Measurements from ENCODE around the gene PFN3.

GRCh38 chr5:177357146-177357458 lies 43.4 kb downstream of the PFN3 start:
- TF ChIP-seq CTCF (IDR thresholded peaks at IDR 0.05) (no peak), EZH2 (IDR thresholded peaks at IDR 0.05) (no peak)
